ENCODE measurements around the gene TIMM10.

The TIMM10 gene

GRCh38 chr11:57530596-57531507, at the start of gene TIMM10:
Gene TIMM10, minus strand, starts transcription at chr11:57530754. Its CDS starts 565 bp downstream, at chr11:57530189.
- peak within 1 kb of the TSS; percentile 88 for H3K9ac ChIP-seq (ENCODE audit: low read depth, low read length)
- H3K27me3 ChIP-seq (ENCODE audit: control insufficient read depth, insufficient read depth, low read length): no peaks in the 10 kb centered on the region
- no peaks in the 10 kb centered on the region for H3K9me3 ChIP-seq (ENCODE audit: control insufficient read depth, insufficient read depth, low read length)
- H3K36me3 ChIP-seq (ENCODE audit: control insufficient read depth, insufficient read depth, low read length): peaks cover 6% of the 10 kb centered on the region
- peaks cover 8% of the 10 kb centered on the region for H3K4me1 ChIP-seq (ENCODE audit: control insufficient read depth, insufficient read depth, low read length)
- H3K4me3 ChIP-seq (ENCODE audit: low read depth, low read length): peak within 1 kb of the TSS; percentile 97

- Histone ChIP-seq H3K27me3 (ENCODE audit: control insufficient read depth, insufficient read depth, low read length) (no peaks in the 10 kb centered on the region), H3K36me3 (ENCODE audit: control insufficient read depth, insufficient read depth, low read length) (no peaks in the 10 kb centered on the region), H3K9me3 (ENCODE audit: control insufficient read depth, insufficient read depth, low read length) (no peaks in the 10 kb centered on the region), H3K4me1 (ENCODE audit: control insufficient read depth, insufficient read depth, low read length) (peaks cover 13% of the 10 kb centered on the region), H3K4me3 (ENCODE audit: low read depth, low read length) (no peak overlapping the region), H3K9ac (ENCODE audit: low read depth, low read length) (no peak overlapping the region)
Observed at GRCh38 chr11:57574061-57574460, 43.5 kb upstream of the TIMM10 start.

- no peaks in the 10 kb centered on the region for H3K36me3 ChIP-seq (ENCODE audit: control insufficient read depth, insufficient read depth, low read length)
- no peak overlapping the region for H3K4me3 ChIP-seq (ENCODE audit: low read depth, low read length)
- H3K9ac ChIP-seq (ENCODE audit: low read depth, low read length): no peak overlapping the region
- H3K4me1 ChIP-seq (ENCODE audit: control insufficient read depth, insufficient read depth, low read length): peaks cover 14% of the 10 kb centered on the region
- H3K27me3 ChIP-seq (ENCODE audit: control insufficient read depth, insufficient read depth, low read length): no peaks in the 10 kb centered on the region
- no peaks in the 10 kb centered on the region for H3K9me3 ChIP-seq (ENCODE audit: control insufficient read depth, insufficient read depth, low read length)
Observed at GRCh38 chr11:57571606-57572005, 41.1 kb upstream of the TIMM10 start.

- no peaks in the 10 kb centered on the region for H3K27me3 ChIP-seq (ENCODE audit: control insufficient read depth, insufficient read depth, low read length)
- peak overlapping the region; percentile 85 for H3K4me3 ChIP-seq (ENCODE audit: low read depth, low read length)
- no peaks in the 10 kb centered on the region for H3K9me3 ChIP-seq (ENCODE audit: control insufficient read depth, insufficient read depth, low read length)
- H3K36me3 ChIP-seq (ENCODE audit: control insufficient read depth, insufficient read depth, low read length): no peaks in the 10 kb centered on the region
- H3K9ac ChIP-seq (ENCODE audit: low read depth, low read length): peak overlapping the region; percentile 91
- H3K4me1 ChIP-seq (ENCODE audit: control insufficient read depth, insufficient read depth, low read length): peaks cover 13% of the 10 kb centered on the region
Observed at GRCh38 chr11:57568330-57568766, 37.8 kb upstream of the TIMM10 start.

- no peaks in the 10 kb centered on the region for H3K9me3 ChIP-seq (ENCODE audit: control insufficient read depth, insufficient read depth, low read length)
- peaks cover 13% of the 10 kb centered on the region for H3K4me1 ChIP-seq (ENCODE audit: control insufficient read depth, insufficient read depth, low read length)
- H3K27me3 ChIP-seq (ENCODE audit: control insufficient read depth, insufficient read depth, low read length): no peaks in the 10 kb centered on the region
- peak within 1 kb of the TSS; percentile 91 for H3K9ac ChIP-seq (ENCODE audit: low read depth, low read length)
- no peaks in the 10 kb centered on the region for H3K36me3 ChIP-seq (ENCODE audit: control insufficient read depth, insufficient read depth, low read length)
- H3K4me3 ChIP-seq (ENCODE audit: low read depth, low read length): peak within 1 kb of the TSS; percentile 85
Observed at GRCh38 chr11:57567515-57568329, 37.2 kb upstream of the TIMM10 start, which contains the start of gene UBE2L6. Gene UBE2L6, minus strand, starts transcription at chr11:57567672. Its CDS starts 61 bp downstream, at chr11:57567611.

- no peaks in the 10 kb centered on the region for H3K36me3 ChIP-seq (ENCODE audit: control insufficient read depth, insufficient read depth, low read length)
- H3K4me3 ChIP-seq (ENCODE audit: low read depth, low read length): peak overlapping the region; percentile 85
- H3K27me3 ChIP-seq (ENCODE audit: control insufficient read depth, insufficient read depth, low read length): no peaks in the 10 kb centered on the region
- peaks cover 13% of the 10 kb centered on the region for H3K4me1 ChIP-seq (ENCODE audit: control insufficient read depth, insufficient read depth, low read length)
- H3K9ac ChIP-seq (ENCODE audit: low read depth, low read length): peak overlapping the region; percentile 73
- H3K9me3 ChIP-seq (ENCODE audit: control insufficient read depth, insufficient read depth, low read length): no peaks in the 10 kb centered on the region
Observed at GRCh38 chr11:57566905-57567514, 36.5 kb upstream of the TIMM10 start.

GRCh38 chr11:57566005-57566904, 35.7 kb upstream of the TIMM10 start:
- Histone ChIP-seq H3K36me3 (ENCODE audit: control insufficient read depth, insufficient read depth, low read length) (no peaks in the 10 kb centered on the region), H3K4me3 (ENCODE audit: low read depth, low read length) (peak overlapping the region; percentile 85), H3K27me3 (ENCODE audit: control insufficient read depth, insufficient read depth, low read length) (no peaks in the 10 kb centered on the region), H3K4me1 (ENCODE audit: control insufficient read depth, insufficient read depth, low read length) (peaks cover 13% of the 10 kb centered on the region), H3K9me3 (ENCODE audit: control insufficient read depth, insufficient read depth, low read length) (no peaks in the 10 kb centered on the region), H3K9ac (ENCODE audit: low read depth, low read length) (no peak overlapping the region)

- no peaks in the 10 kb centered on the region for H3K27me3 ChIP-seq (ENCODE audit: control insufficient read depth, insufficient read depth, low read length)
- no peaks in the 10 kb centered on the region for H3K36me3 ChIP-seq (ENCODE audit: control insufficient read depth, insufficient read depth, low read length)
- H3K9ac ChIP-seq (ENCODE audit: low read depth, low read length): no peak overlapping the region
- peaks cover 6% of the 10 kb centered on the region for H3K4me1 ChIP-seq (ENCODE audit: control insufficient read depth, insufficient read depth, low read length)
- H3K4me3 ChIP-seq (ENCODE audit: low read depth, low read length): no peak overlapping the region
- H3K9me3 ChIP-seq (ENCODE audit: control insufficient read depth, insufficient read depth, low read length): no peaks in the 10 kb centered on the region
Observed at GRCh38 chr11:57562596-57562995, 32.0 kb upstream of the TIMM10 start.

- H3K4me3 ChIP-seq (ENCODE audit: low read depth, low read length): no peak overlapping the region
- H3K9me3 ChIP-seq (ENCODE audit: control insufficient read depth, insufficient read depth, low read length): no peaks in the 10 kb centered on the region
- no peak overlapping the region for H3K9ac ChIP-seq (ENCODE audit: low read depth, low read length)
- H3K36me3 ChIP-seq (ENCODE audit: control insufficient read depth, insufficient read depth, low read length): no peaks in the 10 kb centered on the region
- no peaks in the 10 kb centered on the region for H3K4me1 ChIP-seq (ENCODE audit: control insufficient read depth, insufficient read depth, low read length)
- H3K27me3 ChIP-seq (ENCODE audit: control insufficient read depth, insufficient read depth, low read length): no peaks in the 10 kb centered on the region
Observed at GRCh38 chr11:57560146-57560545, 29.6 kb upstream of the TIMM10 start.

GRCh38 chr11:57556041-57556440, 25.5 kb upstream of the TIMM10 start:
- Histone ChIP-seq H3K27me3 (ENCODE audit: control insufficient read depth, insufficient read depth, low read length) (no peaks in the 10 kb centered on the region), H3K9me3 (ENCODE audit: control insufficient read depth, insufficient read depth, low read length) (no peaks in the 10 kb centered on the region), H3K4me3 (ENCODE audit: low read depth, low read length) (no peak overlapping the region), H3K36me3 (ENCODE audit: control insufficient read depth, insufficient read depth, low read length) (peaks cover 16% of the 10 kb centered on the region), H3K9ac (ENCODE audit: low read depth, low read length) (no peak overlapping the region), H3K4me1 (ENCODE audit: control insufficient read depth, insufficient read depth, low read length) (no peaks in the 10 kb centered on the region)
